GM19025 (cell line): ENCODE results near the gene EIF2D.

Experiments
- ATAC-seq: cut with Tn5 transposase; IDR thresholded peaks from one replicate; pipeline ENCODE4 v1.9.1; 2021; ENCODE audit warnings: mild to moderate bottlenecking, low read depth, moderate library complexity; ENCODE audit not compliant: unreplicated experiment

Gene EIF2D

GRCh38 chr1:206573762-206574161 lies 38.5 kb downstream of the EIF2D start:
- no peak for ATAC-seq

- ATAC-seq = no peak
These were observed 38.9 kb downstream of the EIF2D start for GRCh38 chr1:206573319-206573718.

DNA sequence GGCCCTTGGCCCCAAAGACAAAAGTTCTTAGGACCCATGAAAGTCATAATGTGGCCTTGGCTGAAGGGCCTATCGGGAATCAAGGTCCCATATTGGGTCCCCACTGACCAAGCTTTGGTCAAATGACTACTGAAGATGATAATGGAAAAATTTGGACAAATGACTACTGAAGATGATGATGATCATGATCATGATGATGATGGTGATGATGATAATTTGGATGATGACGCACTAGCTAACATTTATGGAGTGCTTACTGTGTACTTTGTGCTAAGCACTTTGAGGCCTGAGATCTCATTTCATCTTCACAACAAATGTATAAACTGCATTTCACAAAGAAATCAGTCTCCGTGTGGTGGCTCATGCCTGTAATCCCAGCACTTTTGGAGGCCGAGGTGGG lies 39.4 kb downstream of the EIF2D start:
- ATAC-seq = no peak

GRCh38 chr1:206570529-206570928 lies 41.7 kb downstream of the EIF2D start:
- no peak for ATAC-seq

- ATAC-seq = no peak
These were observed 42.7 kb downstream of the EIF2D start for GRCh38 chr1:206569556-206569955.

GRCh38 chr1:206568779-206569352 lies 43.4 kb downstream of the EIF2D start:
- no peak for ATAC-seq

GRCh38 chr1:206568256-206568655 lies 44.0 kb downstream of the EIF2D start:
- ATAC-seq = no peak

DNA sequence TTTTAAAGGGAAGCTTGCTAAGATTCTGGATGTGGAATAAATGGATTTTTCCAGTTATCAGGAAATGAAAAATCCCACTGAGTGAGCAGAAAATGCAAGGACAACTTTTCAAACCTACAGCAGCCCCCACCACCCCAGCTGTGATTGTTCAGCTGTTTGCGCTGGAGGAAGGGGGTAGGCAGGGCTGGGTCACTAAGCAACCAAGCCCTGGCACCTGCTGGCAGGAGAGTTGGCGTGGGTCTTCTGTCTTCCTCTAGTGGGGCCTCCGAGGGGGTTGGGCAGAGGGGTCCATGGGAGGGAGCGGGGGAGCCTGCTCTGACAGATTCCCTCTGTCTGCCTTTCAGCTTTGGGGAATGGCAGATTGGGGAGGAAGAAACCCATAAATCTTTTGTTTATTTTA lies 45.3 kb downstream of the EIF2D start:
- ATAC-seq = no peak

DNA sequence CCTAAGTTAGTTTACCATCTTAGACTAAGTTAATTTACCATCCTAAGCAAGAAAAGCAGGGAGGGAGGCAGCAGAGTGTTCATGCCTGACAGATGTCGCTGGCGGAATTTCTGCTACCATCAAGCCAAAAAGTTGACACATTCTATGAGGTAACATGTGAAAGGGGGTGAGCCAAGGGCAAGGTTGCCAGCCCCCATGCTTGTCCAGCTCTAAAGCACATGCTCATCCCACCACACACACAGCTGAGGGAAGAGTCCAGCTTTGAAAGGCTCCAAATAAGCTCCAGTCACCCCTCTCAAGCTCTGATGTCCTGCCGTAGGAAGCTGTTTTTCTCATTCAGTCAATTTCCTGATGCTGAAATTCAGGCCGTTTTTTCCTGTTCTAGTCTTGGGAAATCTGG lies 46.3 kb downstream of the EIF2D start:
- ATAC-seq = no peak

DNA sequence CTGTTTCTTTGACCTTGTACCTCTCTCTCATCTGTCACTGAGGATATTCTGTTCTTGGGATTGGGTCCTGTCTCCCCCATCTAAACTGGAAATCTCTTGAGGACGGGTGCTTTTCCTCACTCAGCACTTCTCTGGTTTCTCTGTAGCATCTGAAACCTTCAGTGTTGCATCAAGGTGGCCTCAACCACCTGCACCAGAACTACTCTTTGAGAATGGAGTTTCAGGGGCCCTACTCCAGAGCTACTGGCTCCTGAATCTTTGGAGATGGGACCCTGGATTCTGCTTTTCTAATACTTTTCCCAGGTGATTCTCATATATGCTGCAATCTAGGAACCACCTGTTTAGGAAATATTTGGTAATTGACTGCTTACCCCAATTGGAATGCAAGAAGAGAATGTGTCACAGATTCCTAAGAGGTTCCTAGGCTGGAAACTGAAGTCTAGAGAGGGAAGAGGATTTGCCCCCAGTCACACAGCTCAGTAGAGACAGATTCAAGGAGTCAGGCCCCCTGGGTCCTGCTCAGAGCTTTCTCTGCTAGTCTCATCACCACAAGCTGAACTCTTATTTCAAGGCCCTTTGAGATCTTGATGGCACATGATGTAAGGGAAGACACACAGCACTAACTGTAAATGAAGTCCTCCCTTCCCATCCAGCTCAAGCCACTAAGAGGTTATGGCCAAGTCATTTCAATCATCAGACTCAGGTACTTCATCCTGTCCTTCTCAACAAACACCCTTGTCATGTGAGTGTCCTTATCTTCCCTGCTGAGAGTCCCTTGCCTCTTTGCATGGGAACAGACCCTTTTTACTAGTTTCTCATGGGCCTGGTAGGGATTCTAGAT lies 48.7 kb downstream of the EIF2D start:
- ATAC-seq = peak; percentile 26

DNA sequence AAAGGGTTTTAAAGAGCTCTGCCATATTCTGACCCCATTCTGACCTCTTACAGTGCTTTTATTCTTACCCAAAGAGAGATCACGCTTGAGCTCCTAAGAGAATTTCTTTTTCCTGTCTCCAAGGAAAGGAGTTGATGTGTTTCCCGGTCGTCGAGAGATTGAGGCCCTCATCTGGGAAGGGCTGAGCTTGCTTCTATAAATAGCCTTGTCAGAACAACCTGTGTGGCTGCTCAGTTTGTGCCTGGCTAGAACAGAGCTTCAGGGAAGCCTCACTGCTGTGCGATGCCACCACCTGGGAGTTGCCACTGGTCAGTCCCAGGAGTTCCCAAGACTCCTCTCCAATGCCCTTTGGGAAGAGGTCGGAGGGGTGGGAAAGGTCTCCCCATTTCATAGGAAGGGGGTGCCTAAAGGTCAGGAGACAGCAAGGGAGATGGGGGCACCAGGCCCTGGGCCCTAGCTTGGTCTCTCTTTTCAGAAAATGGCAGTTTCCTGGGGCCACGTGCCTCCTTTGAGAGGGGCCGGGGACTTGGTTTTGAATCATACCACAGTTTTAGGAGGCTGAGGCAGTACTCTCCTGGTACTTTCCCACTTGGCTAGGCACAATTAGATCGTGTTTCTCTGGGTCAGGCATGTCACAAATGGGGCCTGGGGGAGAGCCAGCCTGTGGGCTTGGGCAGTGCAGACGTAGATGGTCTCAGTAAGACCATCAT lies 52.1 kb downstream of the EIF2D start:
- ATAC-seq = no peak

DNA sequence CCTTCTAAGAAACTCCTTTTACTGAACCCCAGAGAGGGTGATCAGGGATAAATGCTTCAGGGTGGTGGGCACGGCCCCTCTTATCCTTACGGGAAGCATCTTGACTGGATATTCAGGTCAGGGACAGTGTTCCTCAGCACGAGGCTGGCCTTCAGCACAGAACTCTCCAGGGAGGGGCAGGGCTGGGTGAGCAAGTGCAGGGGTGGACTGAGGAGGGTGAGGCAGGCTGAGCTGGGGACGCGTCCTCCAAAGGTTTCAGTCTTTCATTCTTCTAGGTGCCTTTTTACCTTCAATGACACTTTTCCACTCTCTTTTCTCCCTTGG lies 52.6 kb downstream of the EIF2D start:
- ATAC-seq = no peak

DNA sequence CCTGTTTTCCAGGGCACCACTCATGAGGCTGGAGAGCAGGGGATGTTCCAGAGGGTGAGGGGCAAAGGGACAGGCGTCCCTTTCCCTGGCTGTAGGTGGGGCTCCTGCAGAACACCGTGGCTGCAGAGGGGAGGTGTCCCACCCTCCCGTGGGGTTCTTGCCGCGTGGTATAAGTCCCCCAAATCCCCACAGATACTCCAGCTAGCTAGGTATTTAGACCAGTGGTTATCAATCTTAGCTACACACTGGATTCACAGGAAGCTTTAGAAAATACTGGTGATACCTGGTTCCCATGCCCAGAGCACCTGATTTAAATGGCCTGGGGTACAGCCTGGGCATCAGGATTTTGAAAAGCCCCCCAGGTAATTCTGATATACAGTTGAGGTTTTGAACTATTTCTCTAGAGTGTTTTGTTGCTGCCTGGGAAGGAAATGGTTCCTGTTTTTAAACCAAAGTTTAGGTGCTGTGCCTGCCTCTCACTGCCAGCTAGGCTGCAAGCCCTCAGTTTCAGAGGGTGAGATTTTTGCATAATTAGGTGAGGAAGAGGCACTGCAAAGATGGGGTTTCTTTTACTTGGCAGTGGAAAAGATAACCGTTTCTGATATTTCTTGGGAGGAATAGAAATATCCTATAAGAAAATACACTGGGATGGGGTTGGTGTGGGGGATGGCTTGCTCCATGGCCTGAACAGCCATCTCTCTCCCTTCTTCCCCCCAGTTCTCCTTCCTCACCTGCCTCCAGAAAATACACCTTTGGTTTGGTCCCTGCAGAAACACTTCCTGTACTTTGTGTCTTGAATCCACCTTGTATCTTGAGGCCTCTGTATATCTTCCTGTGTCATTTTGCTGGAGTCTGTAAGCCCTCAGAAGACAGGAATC lies 53.2 kb downstream of the EIF2D start:
- no peak for ATAC-seq

DNA sequence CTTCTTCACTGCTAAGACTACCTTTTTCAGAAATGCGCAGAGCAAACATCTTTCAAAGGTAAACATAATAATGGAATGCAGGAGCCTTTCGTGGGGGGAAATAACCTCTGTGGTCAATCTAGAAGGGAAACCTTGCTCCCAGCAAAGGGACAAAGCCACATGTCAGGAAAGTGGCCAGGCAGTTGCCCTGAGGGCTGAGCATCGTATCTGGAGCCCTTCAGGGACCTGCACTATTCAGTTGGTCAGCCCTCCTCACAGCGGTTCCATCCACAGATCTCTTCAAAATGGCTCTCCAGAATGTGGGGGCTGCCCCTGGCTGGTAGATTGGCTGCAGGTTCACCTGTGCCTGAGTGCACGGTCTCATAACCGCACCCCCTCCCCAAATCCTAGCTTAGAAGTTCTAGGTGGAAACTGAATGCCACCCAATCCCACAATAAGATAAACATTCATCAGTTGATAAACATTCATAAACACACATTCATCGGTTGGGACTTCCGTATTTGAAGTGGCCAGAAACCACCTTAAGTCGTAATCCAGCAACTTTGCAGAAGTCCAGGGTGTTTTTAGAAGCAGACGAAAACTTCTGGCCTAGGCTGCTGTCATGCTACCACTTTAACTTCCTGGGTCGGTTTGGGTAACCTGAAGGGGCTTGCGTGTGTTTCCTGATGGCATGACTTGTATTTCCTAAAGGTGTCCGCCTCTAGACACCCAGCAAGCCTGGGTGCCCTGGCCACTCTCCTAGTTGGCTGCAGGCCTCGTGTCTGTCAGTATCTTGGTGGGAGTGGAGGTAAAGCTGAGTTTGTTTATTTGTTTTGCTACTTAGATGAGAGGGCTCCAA lies 54.4 kb downstream of the EIF2D start:
- ATAC-seq = no peak

GRCh38 chr1:206556750-206557635 lies 55.3 kb downstream of the EIF2D start:
- ATAC-seq = peak; percentile 65

DNA sequence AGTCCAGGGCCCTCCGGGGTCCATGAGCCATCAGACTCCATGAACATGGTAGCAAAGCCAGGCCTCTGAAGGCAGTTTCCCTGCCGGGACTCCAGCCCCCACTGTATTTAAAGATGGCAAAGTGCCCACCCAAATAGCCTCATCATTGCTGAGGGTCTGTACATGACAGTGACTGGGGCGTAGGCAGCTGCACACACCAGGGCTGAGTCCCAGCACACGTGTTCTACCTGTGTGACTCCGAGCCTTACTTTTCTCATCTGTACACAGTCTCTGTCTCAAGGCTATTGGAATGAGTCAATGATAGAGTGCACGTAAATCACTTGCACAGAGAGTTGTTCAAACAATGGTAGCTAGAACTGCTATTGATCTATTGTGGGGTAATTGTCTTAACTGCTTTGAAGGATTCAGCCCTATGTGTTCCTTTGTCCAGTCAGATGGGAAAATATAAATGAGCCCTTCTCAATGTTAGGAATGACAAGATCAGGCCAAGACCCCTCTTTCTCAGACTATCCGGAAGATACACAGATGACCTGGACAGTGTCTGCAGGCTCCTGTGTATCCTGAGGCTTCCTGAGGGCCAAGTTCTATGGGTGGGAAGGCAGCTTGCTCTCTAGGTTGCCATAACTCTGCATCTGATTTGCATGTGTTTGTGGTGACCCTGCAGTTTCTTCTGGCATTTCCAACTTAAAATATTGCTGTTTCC lies 56.1 kb downstream of the EIF2D start:
- no peak for ATAC-seq

GRCh38 chr1:206555473-206555935 lies 56.8 kb downstream of the EIF2D start:
- no peak for ATAC-seq
